Measurements from ENCODE around the gene TMEM94. TPM values are rescaled to one million over a fixed set of nuclear protein-coding genes. Genes with fewer than 3 reads are reported as not detected.
"Not testable (repeated sequence)": the region's sequence is repeated elsewhere in the genome, so short reads cannot be mapped to it uniquely, and the experiment has no call there.

TMEM94 gene
- polyA plus RNA-seq, 4 donors, result 41.8 to 87.7 (median 60.3) TPM

- no peaks in the 10 kb centered on the region for H3K27me3 ChIP-seq (ENCODE audit: control insufficient read depth in 3 of 3, insufficient read depth in 3 of 3, low read length in 3 of 3)
- DNase-seq, result peak in 1 of 2 donors; percentile 84
- peak overlapping the region; percentile 61 to 80 (median 62) for H3K27ac ChIP-seq (ENCODE audit: low read depth in 1 of 3, low read length in 2 of 3)
- peak overlapping the region; percentile 50 to 95 (median 64) for H3K4me3 ChIP-seq (ENCODE audit: low read depth in 1 of 3, low read length in 3 of 3)
- H3K36me3 ChIP-seq (ENCODE audit: control insufficient read depth in 3 of 3, insufficient read depth in 2 of 3, low read depth in 1 of 3, low read length in 3 of 3), result peaks cover 0 to 58% (median 5%) of the 10 kb centered on the region in 3 donors
- peaks cover 0 to 44% (median 2%) of the 10 kb centered on the region in 3 donors for H3K4me1 ChIP-seq (ENCODE audit: control insufficient read depth in 3 of 3, insufficient read depth in 2 of 3, low read depth in 1 of 3, low read length in 2 of 3)
- H3K9me3 ChIP-seq (ENCODE audit: control insufficient read depth in 2 of 2, insufficient read depth in 1 of 2, low read depth in 1 of 2, low read length in 1 of 2), result no peaks in the 10 kb centered on the region
- no peak for FAIRE-seq
- WGBS, 3 donors, result 0 to 1% (median 0%) methylated on average over 45 to 65 of the region's 65 CpGs
Measured at GRCh38 chr17:75516619-75517296, 60.3 kb downstream of the TMEM94 start.

- DNase-seq (peak in 1 of 2 donors; percentile 68), FAIRE-seq (no peak)
- H3K36me3 ChIP-seq (ENCODE audit: control insufficient read depth in 3 of 3, insufficient read depth in 2 of 3, low read depth in 1 of 3, low read length in 3 of 3), result peaks cover 0 to 58% (median 6%) of the 10 kb centered on the region in 3 donors
- peak overlapping the region; percentile 30 to 80 (median 62) for H3K27ac ChIP-seq (ENCODE audit: low read depth in 1 of 3, low read length in 2 of 3)
- peaks cover 0 to 38% (median 0%) of the 10 kb centered on the region in 3 donors for H3K4me1 ChIP-seq (ENCODE audit: control insufficient read depth in 3 of 3, insufficient read depth in 2 of 3, low read depth in 1 of 3, low read length in 2 of 3)
- 9 to 24% (median 11%) methylated on average over 9 to 10 of the region's 10 CpGs for WGBS, 3 donors
- H3K9me3 ChIP-seq (ENCODE audit: control insufficient read depth in 2 of 2, insufficient read depth in 1 of 2, low read depth in 1 of 2, low read length in 1 of 2), result no peaks in the 10 kb centered on the region
- H3K27me3 ChIP-seq (ENCODE audit: control insufficient read depth in 3 of 3, insufficient read depth in 3 of 3, low read length in 3 of 3), result no peaks in the 10 kb centered on the region
- peak overlapping the region; percentile 50 to 95 (median 64) for H3K4me3 ChIP-seq (ENCODE audit: low read depth in 1 of 3, low read length in 3 of 3)
Measured at GRCh38 chr17:75517297-75517865, 60.9 kb downstream of the TMEM94 start.

- Histone ChIP-seq H3K27me3 (ENCODE audit: control insufficient read depth in 3 of 3, insufficient read depth in 3 of 3, low read length in 3 of 3) (no peaks in the 10 kb centered on the region), H3K4me1 (ENCODE audit: control insufficient read depth in 3 of 3, insufficient read depth in 2 of 3, low read depth in 1 of 3, low read length in 2 of 3) (peaks cover 0 to 30% (median 0%) of the 10 kb centered on the region in 3 donors), H3K36me3 (ENCODE audit: control insufficient read depth in 3 of 3, insufficient read depth in 2 of 3, low read depth in 1 of 3, low read length in 3 of 3) (peaks cover under 1 to 59% (median 8%) of the 10 kb centered on the region in 3 donors), H3K4me3 (ENCODE audit: low read depth in 1 of 3, low read length in 3 of 3) (no peak overlapping the region), H3K9me3 (ENCODE audit: control insufficient read depth in 2 of 2, insufficient read depth in 1 of 2, low read depth in 1 of 2, low read length in 1 of 2) (no peaks in the 10 kb centered on the region), H3K27ac (ENCODE audit: low read depth in 1 of 3, low read length in 2 of 3) (peak overlapping the region in 1 of 3 donors; percentile 3)
- FAIRE-seq (no peak), DNase-seq (peak in 1 of 2 donors; percentile 58)
- WGBS, 3 donors, result 49 to 68% (median 63%) methylated on average over 3 of the region's 3 CpGs
Measured at GRCh38 chr17:75518201-75518600, 61.8 kb downstream of the TMEM94 start.

- H3K36me3 ChIP-seq (ENCODE audit: control insufficient read depth in 3 of 3, insufficient read depth in 2 of 3, low read depth in 1 of 3, low read length in 3 of 3), result peaks cover 2 to 59% (median 8%) of the 10 kb centered on the region in 3 donors
- H3K4me3 ChIP-seq (ENCODE audit: low read depth in 1 of 3, low read length in 3 of 3), result no peak overlapping the region
- peak overlapping the region in 1 of 3 donors; percentile 36 for H3K27ac ChIP-seq (ENCODE audit: low read depth in 1 of 3, low read length in 2 of 3)
- no peak for FAIRE-seq
- H3K27me3 ChIP-seq (ENCODE audit: control insufficient read depth in 3 of 3, insufficient read depth in 3 of 3, low read length in 3 of 3), result no peaks in the 10 kb centered on the region
- no peak for DNase-seq
- no peaks in the 10 kb centered on the region for H3K9me3 ChIP-seq (ENCODE audit: control insufficient read depth in 2 of 2, insufficient read depth in 1 of 2, low read depth in 1 of 2, low read length in 1 of 2)
- peaks cover 0 to 23% (median 0%) of the 10 kb centered on the region in 3 donors for H3K4me1 ChIP-seq (ENCODE audit: control insufficient read depth in 3 of 3, insufficient read depth in 2 of 3, low read depth in 1 of 3, low read length in 2 of 3)
- WGBS, 3 donors, result 89 to 98% (median 96%) methylated on average over 9 of the region's 9 CpGs
Measured at GRCh38 chr17:75518983-75519537, 62.6 kb downstream of the TMEM94 start.

- not testable (repeated sequence) for H3K27ac ChIP-seq (ENCODE audit: low read depth in 1 of 3, low read length in 2 of 3); FAIRE-seq; DNase-seq; H3K4me3 ChIP-seq (ENCODE audit: low read depth in 1 of 3, low read length in 3 of 3); H3K27me3 ChIP-seq (ENCODE audit: control insufficient read depth in 3 of 3, insufficient read depth in 3 of 3, low read length in 3 of 3); H3K9me3 ChIP-seq (ENCODE audit: control insufficient read depth in 2 of 2, insufficient read depth in 1 of 2, low read depth in 1 of 2, low read length in 1 of 2)
- peaks cover 2 to 66% (median 8%) of the 10 kb centered on the region in 3 donors for H3K36me3 ChIP-seq (ENCODE audit: control insufficient read depth in 3 of 3, insufficient read depth in 2 of 3, low read depth in 1 of 3, low read length in 3 of 3)
- 92 to 96% (median 93%) methylated on average over 8 of the region's 8 CpGs for WGBS, 3 donors
- peaks cover 0 to 26% (median 0%) of the 10 kb centered on the region in 3 donors for H3K4me1 ChIP-seq (ENCODE audit: control insufficient read depth in 3 of 3, insufficient read depth in 2 of 3, low read depth in 1 of 3, low read length in 2 of 3)
Measured at GRCh38 chr17:75520413-75520812, 64.0 kb downstream of the TMEM94 start.

GRCh38 chr17:75521290-75521689, 64.9 kb downstream of the TMEM94 start:
- DNase-seq (no peak), FAIRE-seq (no peak)
- no peak overlapping the region for H3K27ac ChIP-seq (ENCODE audit: low read depth in 1 of 3, low read length in 2 of 3)
- 94 to 95% (median 94%) methylated on average over 8 of the region's 8 CpGs for WGBS, 3 donors
- H3K9me3 ChIP-seq (ENCODE audit: control insufficient read depth in 2 of 2, insufficient read depth in 1 of 2, low read depth in 1 of 2, low read length in 1 of 2), result no peaks in the 10 kb centered on the region
- no peaks in the 10 kb centered on the region for H3K27me3 ChIP-seq (ENCODE audit: control insufficient read depth in 3 of 3, insufficient read depth in 3 of 3, low read length in 3 of 3)
- no peak overlapping the region for H3K4me3 ChIP-seq (ENCODE audit: low read depth in 1 of 3, low read length in 3 of 3)
- peaks cover 2 to 66% (median 8%) of the 10 kb centered on the region in 3 donors for H3K36me3 ChIP-seq (ENCODE audit: control insufficient read depth in 3 of 3, insufficient read depth in 2 of 3, low read depth in 1 of 3, low read length in 3 of 3)
- peaks cover 0 to 26% (median 0%) of the 10 kb centered on the region in 3 donors for H3K4me1 ChIP-seq (ENCODE audit: control insufficient read depth in 3 of 3, insufficient read depth in 2 of 3, low read depth in 1 of 3, low read length in 2 of 3)

- DNase-seq, result no peak
- WGBS, 3 donors, result 88 to 94% (median 93%) methylated on average over 33 of the region's 33 CpGs
- FAIRE-seq, result no peak
Measured at GRCh38 chr17:75521951-75522727, 65.7 kb downstream of the TMEM94 start.

GRCh38 chr17:75523647-75524046, 67.2 kb downstream of the TMEM94 start:
- DNase-seq (no peak), FAIRE-seq (no peak)
- no peak overlapping the region for H3K27ac ChIP-seq (ENCODE audit: low read depth in 1 of 3, low read length in 2 of 3)
- H3K27me3 ChIP-seq (ENCODE audit: control insufficient read depth in 3 of 3, insufficient read depth in 3 of 3, low read length in 3 of 3), result no peaks in the 10 kb centered on the region
- H3K9me3 ChIP-seq (ENCODE audit: control insufficient read depth in 2 of 2, insufficient read depth in 1 of 2, low read depth in 1 of 2, low read length in 1 of 2), result no peaks in the 10 kb centered on the region
- no peak overlapping the region for H3K4me3 ChIP-seq (ENCODE audit: low read depth in 1 of 3, low read length in 3 of 3)
- peaks cover 2 to 67% (median 8%) of the 10 kb centered on the region in 3 donors for H3K36me3 ChIP-seq (ENCODE audit: control insufficient read depth in 3 of 3, insufficient read depth in 2 of 3, low read depth in 1 of 3, low read length in 3 of 3)
- H3K4me1 ChIP-seq (ENCODE audit: control insufficient read depth in 3 of 3, insufficient read depth in 2 of 3, low read depth in 1 of 3, low read length in 2 of 3), result peaks cover 0 to 19% (median 0%) of the 10 kb centered on the region in 3 donors
- 89 to 93% (median 91%) methylated on average over 7 of the region's 7 CpGs for WGBS, 3 donors

More at GRCh38 chr17:75521951-75522727, 65.7 kb downstream of the TMEM94 start:
- H3K9me3 ChIP-seq (ENCODE audit: control insufficient read depth in 2 of 2, insufficient read depth in 1 of 2, low read depth in 1 of 2, low read length in 1 of 2), result no peaks in the 10 kb centered on the region
- H3K4me1 ChIP-seq (ENCODE audit: control insufficient read depth in 3 of 3, insufficient read depth in 2 of 3, low read depth in 1 of 3, low read length in 2 of 3), result peaks cover 0 to 27% (median 0%) of the 10 kb centered on the region in 3 donors
- H3K27me3 ChIP-seq (ENCODE audit: control insufficient read depth in 3 of 3, insufficient read depth in 3 of 3, low read length in 3 of 3), result no peaks in the 10 kb centered on the region
- H3K4me3 ChIP-seq (ENCODE audit: low read depth in 1 of 3, low read length in 3 of 3), result no peak overlapping the region
- peaks cover 2 to 66% (median 8%) of the 10 kb centered on the region in 3 donors for H3K36me3 ChIP-seq (ENCODE audit: control insufficient read depth in 3 of 3, insufficient read depth in 2 of 3, low read depth in 1 of 3, low read length in 3 of 3)
- H3K27ac ChIP-seq (ENCODE audit: low read depth in 1 of 3, low read length in 2 of 3), result no peak overlapping the region

Data from small intestine (tissue), 7 donors.